Testis (tissue), 3 donors: ENCODE results near the gene PCMTD2. TPM values are rescaled to one million over a fixed set of nuclear protein-coding genes. Genes with fewer than 3 reads are reported as not detected.

Experiments used
- DNase-seq: peaks from one replicate; pipeline ENCODE4 v3.0.0-alpha.2; 2019
- H3K27ac ChIP-seq, 2 donors: fragments of 200-600 bp; sonication (generic); one replicate each; pipeline ENCODE4 v1.5.1; 2019
- H3K27me3 ChIP-seq: fragments of 200-600 bp; sonication (generic); one replicate; pipeline ENCODE4 v1.5.1; 2019
- H3K36me3 ChIP-seq: fragments of 200-600 bp; sonication (generic); one replicate; pipeline ENCODE4 v1.5.1; 2017; ENCODE audit warnings: low read depth; ENCODE audit errors: missing control alignments
- H3K4me1 ChIP-seq: fragments of 200-600 bp; sonication (generic); one replicate; pipeline ENCODE4 v1.5.1; 2019
- H3K4me3 ChIP-seq, 2 donors: fragments of 200-600 bp; sonication (generic); one replicate each; pipeline ENCODE4 v1.5.1; 2017 to 2019
- H3K9me3 ChIP-seq: fragments of 200-600 bp; sonication (generic); one replicate; pipeline ENCODE4 v1.5.1; 2017
- CTCF ChIP-seq, 3 experiments: fragments of 450-650 bp in 2 of 3; fragments of 200-600 bp in 1 of 3; sonication (generic) in 1 of 3; IDR thresholded peaks; one replicate each; pipeline ENCODE4 v1.5.1; 2016 to 2019; ENCODE audit warnings: antibody characterized with exemption in 3 of 3, mild to moderate bottlenecking in 2 of 3, moderate library complexity in 1 of 3
- POLR2A ChIP-seq: fragments of 450-650 bp; IDR thresholded peaks from one replicate; pipeline ENCODE4 v1.6.1; 2017; ENCODE audit warnings: antibody characterized with exemption, mild to moderate bottlenecking, moderate library complexity
- WGBS, 2 donors: methylation state at CpG; one replicate each; pipeline ENCODE4 v1.1.5; 2018; 5-methylcytosine and 5-hydroxymethylcytosine counted together
- intact Hi-C: fragments of 100-400 bp; cut with DNase I; formaldehyde crosslinking; loops from one replicate; pipeline ENCODE4 v1.15.1; 2023; ENCODE audit warnings: low total_unique reads
- polyA plus RNA-seq: library from polyadenylated mRNA; stranded (reverse); fragments of 350-450 nt; fragmentation: Illumina TruSeq; extraction: RNeasy Lipid Tissue Mini Kit (QIAGEN cat#74804); gene quantifications from one replicate; pipeline ENCODE4 v1.2.3, GENCODE V29; 2014; ENCODE audit warnings: low read depth, low replicate concordance; ENCODE audit not compliant: insufficient read depth
- total RNA-seq, 2 donors: library from RNA; depleted of rRNA; stranded (reverse); fragments of >200 nt; gene quantifications; one replicate each; pipeline ENCODE4 v1.2.3, GENCODE V29; 2016

The PCMTD2 gene
- total and polyA plus RNA-seq, 3 donors from 2014 or later, result 57.6 to 156 (median 96.4) TPM

GRCh38 chr20:64277571-64278316 lies 22.2 kb downstream of the PCMTD2 start:
- TF ChIP-seq CTCF (IDR thresholded peaks at IDR 0.05) (no peak), POLR2A (no peak)
- Histone ChIP-seq H3K4me1 (no peaks in the 10 kb centered on the region), H3K9me3 (no peaks in the 10 kb centered on the region), H3K36me3 (no peaks in the 10 kb centered on the region), H3K4me3 (no peak overlapping the region), H3K27me3 (no peaks in the 10 kb centered on the region), H3K27ac (no peak overlapping the region)
- no peak for DNase-seq
- intact Hi-C loops, result no loop called here
- WGBS, 2 donors, result 86 to 91% methylated on average over 10 of the region's 10 CpGs

- 84 to 88% methylated on average over 3 to 4 of the region's 4 CpGs for WGBS, 2 donors
- no peaks in the 10 kb centered on the region for H3K9me3 ChIP-seq
- no peak overlapping the region for H3K4me3 ChIP-seq
- TF ChIP-seq POLR2A (no peak), CTCF (IDR thresholded peaks at IDR 0.05) (no peak)
- no peaks in the 10 kb centered on the region for H3K36me3 ChIP-seq
- H3K27me3 ChIP-seq, result no peaks in the 10 kb centered on the region
- intact Hi-C loops, result no loop called here
- H3K27ac ChIP-seq, result no peak overlapping the region
- no peaks in the 10 kb centered on the region for H3K4me1 ChIP-seq
- DNase-seq, result no peak
Measured at GRCh38 chr20:64278317-64278681, 22.8 kb downstream of the PCMTD2 start.

GRCh38 chr20:64279826-64280459 lies 24.4 kb downstream of the PCMTD2 start:
- Histone ChIP-seq H3K27me3 (no peaks in the 10 kb centered on the region), H3K27ac (no peak overlapping the region), H3K4me3 (no peak overlapping the region), H3K4me1 (no peaks in the 10 kb centered on the region), H3K9me3 (no peaks in the 10 kb centered on the region), H3K36me3 (no peaks in the 10 kb centered on the region)
- TF ChIP-seq CTCF (IDR thresholded peaks at IDR 0.05) (no peak), POLR2A (no peak)
- WGBS, 2 donors, result 83 to 89% methylated on average over 6 to 7 of the region's 7 CpGs
- no peak for DNase-seq
- intact Hi-C loops, result no loop called here

GRCh38 chr20:64280460-64280843 lies 24.9 kb downstream of the PCMTD2 start:
- DNase-seq, result no peak
- H3K4me1 ChIP-seq, result no peaks in the 10 kb centered on the region
- H3K27ac ChIP-seq, result no peak overlapping the region
- intact Hi-C loops, result no loop called here
- no peaks in the 10 kb centered on the region for H3K36me3 ChIP-seq
- TF ChIP-seq POLR2A (no peak), CTCF (IDR thresholded peaks at IDR 0.05) (no peak)
- no peaks in the 10 kb centered on the region for H3K27me3 ChIP-seq
- no peak overlapping the region for H3K4me3 ChIP-seq
- 86% methylated on average over 3 of the region's 3 CpGs for WGBS, 2 donors
- H3K9me3 ChIP-seq, result no peaks in the 10 kb centered on the region

GRCh38 chr20:64283646-64284045 lies 28.1 kb downstream of the PCMTD2 start:
- H3K27me3 ChIP-seq, result no peaks in the 10 kb centered on the region
- intact Hi-C loops, result no loop called here
- no peaks in the 10 kb centered on the region for H3K4me1 ChIP-seq
- TF ChIP-seq CTCF (IDR thresholded peaks at IDR 0.05) (no peak), POLR2A (no peak)
- no peak for DNase-seq
- no peak overlapping the region for H3K4me3 ChIP-seq
- WGBS, 2 donors, result 53 to 62% methylated on average over 4 of the region's 4 CpGs
- H3K27ac ChIP-seq, result no peak overlapping the region
- H3K36me3 ChIP-seq, result no peaks in the 10 kb centered on the region
- no peaks in the 10 kb centered on the region for H3K9me3 ChIP-seq
